Stimulated activated CD4-positive, alpha-beta T cell treated with anti-CD3 and anti-CD28 coated beads, Interleukin-4, amount 100 ng/mL, for 48 hours (primary cell): ENCODE data around the gene PROSER1.
"Not testable (repeated sequence)": the region's sequence is repeated elsewhere in the genome, so short reads cannot be mapped to it uniquely, and the experiment has no call there.

Experiments
- DNase-seq, 2 donors: peaks; one replicate each; pipeline ENCODE4 v3.0.0-alpha.2; 2020; ENCODE audit warnings: low read depth in 2 of 2

The PROSER1 gene

DNA sequence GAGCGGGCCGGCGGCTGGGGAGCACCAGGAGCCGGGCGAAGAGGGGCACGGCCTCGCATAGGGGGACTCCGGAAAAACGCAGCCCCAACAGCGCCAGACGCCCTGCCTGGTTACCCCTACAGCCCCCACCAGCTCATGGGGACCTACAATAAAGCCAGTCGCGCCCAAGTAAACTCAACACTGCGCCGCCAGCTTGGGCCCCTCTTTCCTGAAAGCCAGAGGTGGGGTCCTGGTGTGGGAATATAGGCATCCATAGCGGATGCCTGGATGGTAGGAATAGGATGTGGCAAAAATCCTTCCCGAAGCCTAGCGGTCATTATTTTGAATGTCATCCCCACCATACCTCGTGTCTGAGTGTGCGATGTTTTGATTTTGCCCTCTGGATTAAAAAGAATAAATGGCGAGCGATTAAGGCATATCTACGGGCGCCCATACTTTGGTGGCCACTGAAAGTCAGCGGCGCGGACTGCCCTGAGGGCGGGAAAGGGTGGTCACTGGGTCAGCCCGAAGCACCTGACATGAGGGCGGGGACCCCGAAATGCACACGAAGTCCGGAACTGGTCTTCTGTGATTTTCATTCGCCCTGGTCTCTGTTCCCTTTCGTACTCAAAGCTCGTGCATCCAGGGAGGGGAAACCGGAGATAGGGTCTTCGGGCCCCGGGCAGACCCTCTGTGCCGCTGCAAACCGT, at the start of gene PROSER1, which contains the start of gene NHLRC3:
Gene PROSER1 (minus strand): TSS at position 210 of the 689 bp plus-strand sequence. CDS start 847 bp downstream, outside the sequence.
Gene NHLRC3 (plus strand): TSS at position 577 of the 689 bp plus-strand sequence. CDS start 184 bp downstream, outside the sequence.
- peak; percentile 65 to 73 for DNase-seq

- not testable (repeated sequence) for DNase-seq
Observed at GRCh38 chr13:39086251-39086945, 48.5 kb upstream of the PROSER1 start.

- no peak for DNase-seq
Observed at GRCh38 chr13:39073983-39074382, 36.1 kb upstream of the PROSER1 start.

- DNase-seq = no peak
Observed at GRCh38 chr13:39072842-39073241, 35.0 kb upstream of the PROSER1 start.

DNA sequence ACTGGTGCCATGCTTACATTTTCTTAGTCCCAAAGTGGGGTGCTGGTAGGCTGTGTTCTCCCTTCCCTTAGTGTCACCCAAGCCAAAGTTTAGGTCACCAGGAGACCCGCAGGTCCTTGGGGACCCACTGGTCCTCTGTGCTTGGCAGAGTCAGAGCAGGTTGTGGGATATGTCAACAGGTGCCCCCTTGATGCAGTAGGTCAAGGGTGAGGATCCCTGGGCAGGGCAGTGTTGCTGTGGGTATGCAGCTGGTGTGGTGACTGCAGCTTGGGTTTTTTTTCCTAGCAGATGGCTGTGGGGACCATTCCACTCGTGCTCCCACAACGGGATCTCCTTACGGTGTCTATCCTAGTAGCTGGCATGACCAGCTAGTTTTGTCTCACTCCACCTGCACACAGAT, 24.1 kb upstream of the PROSER1 start:
- DNase-seq = no peak

DNA sequence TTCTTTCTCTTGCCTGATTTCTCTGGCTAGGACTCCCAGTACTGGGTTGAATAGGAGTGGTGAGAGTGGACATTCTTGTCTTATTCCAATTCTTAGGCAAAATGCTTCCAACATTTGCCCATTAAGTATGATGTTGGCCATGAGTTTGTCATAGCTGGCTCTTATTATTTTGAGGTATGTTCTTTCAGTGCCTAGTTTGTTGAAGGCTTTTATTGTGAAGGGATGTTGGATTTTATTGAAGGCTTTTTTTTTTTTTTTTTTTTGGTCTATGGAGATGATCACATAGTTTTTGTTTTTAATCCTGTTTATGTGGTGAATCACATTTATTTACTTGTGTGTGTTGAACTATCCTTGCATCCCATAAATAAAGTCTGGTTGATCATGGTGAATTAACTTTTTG, 20.2 kb upstream of the PROSER1 start:
- no peak for DNase-seq

DNA sequence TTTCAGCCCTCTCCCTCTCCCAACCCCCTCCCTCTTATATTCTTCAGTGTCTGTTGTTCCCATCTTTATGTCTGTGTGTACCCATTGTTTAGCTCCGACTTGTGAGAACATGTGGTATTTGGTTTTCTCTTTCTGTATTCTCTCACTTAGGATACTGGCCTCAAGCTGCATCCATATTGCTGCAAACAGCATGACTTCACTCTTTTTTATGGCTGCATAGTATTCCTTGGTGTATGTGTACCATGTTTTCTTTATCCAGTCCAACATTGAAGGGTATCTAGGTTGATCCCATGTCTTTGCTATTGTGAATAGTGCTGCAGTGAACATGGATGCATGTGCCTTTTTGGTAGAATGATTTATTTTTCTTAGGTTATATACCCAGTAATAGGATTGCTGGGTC, 18.1 kb upstream of the PROSER1 start:
- no peak for DNase-seq

- DNase-seq = no peak
Observed at GRCh38 chr13:39054112-39054511, 16.2 kb upstream of the PROSER1 start.

- no peak for DNase-seq
Observed at GRCh38 chr13:39052944-39053343, 15.1 kb upstream of the PROSER1 start.

GRCh38 chr13:39051157-39051556, 13.3 kb upstream of the PROSER1 start:
- DNase-seq = no peak

GRCh38 chr13:39049274-39049673, 11.4 kb upstream of the PROSER1 start:
- DNase-seq = no peak

DNA sequence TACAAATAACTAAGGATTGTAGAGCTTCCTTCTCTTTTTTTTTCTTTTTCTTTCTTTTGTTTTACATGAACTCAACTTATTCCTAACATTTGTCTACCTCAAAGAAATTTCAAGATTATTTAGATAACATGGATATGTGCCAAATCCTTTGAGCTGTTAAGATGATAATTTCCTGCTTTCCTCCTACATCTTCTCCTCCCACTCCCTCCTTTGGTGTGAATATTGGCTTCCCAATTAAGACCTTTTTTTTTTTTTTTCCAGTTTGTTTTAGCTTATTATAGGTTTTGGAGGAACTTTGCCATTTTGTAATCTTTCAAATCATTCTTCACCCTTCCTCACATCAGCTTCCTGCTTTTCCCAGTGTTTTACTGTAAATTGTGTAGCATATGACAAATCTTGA, 10.9 kb upstream of the PROSER1 start:
- DNase-seq = no peak

- DNase-seq = no peak
Observed at GRCh38 chr13:39047560-39047959, 9.7 kb upstream of the PROSER1 start.

GRCh38 chr13:39044536-39044935, 6.6 kb upstream of the PROSER1 start:
- DNase-seq = no peak

GRCh38 chr13:39040206-39040605, 2.3 kb upstream of the PROSER1 start:
- DNase-seq = no peak

DNA sequence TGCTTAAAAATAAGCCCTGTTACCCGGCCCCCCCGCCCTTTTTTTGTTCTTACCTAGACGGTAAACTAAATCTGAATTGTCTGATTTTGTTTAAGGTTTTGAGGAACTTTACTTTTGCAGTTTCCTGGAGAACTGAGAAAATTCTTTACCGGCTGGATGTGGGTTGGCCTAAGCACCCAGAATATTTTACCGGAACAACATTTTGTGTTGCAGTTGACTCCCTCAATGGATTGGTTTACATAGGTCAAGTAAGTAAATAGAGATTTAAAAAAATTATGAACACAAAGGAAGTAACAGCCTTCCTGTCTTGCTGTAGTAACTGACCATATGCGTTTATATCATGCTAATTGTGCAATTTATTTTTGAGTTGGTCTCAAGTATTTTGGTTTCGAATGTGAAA, 1.2 kb upstream of the PROSER1 start:
- no peak for DNase-seq

DNA sequence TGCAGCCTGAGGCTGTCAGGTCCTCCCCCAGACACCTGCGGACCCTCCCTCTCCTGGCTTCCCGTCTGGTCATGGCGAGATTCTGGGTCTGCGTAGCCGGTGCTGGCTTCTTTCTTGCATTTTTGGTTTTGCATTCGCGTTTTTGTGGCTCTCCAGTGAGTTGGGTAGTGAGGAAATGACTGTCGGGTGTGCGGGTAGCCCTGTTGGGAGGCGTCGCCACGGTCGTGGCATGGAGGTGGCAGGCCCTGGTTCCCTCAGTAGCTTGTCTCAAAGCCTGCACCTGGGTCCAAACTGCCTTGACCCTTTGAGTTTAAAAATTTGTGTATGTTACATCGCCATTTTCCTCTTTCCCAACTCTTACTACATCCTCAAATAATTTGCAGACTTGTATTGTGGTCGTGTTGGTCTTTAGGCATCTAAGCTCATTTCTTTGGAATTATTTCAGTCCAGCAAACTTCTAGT, 711 bp upstream of the PROSER1 start:
- DNase-seq = peak; percentile 30 to 48

DNA sequence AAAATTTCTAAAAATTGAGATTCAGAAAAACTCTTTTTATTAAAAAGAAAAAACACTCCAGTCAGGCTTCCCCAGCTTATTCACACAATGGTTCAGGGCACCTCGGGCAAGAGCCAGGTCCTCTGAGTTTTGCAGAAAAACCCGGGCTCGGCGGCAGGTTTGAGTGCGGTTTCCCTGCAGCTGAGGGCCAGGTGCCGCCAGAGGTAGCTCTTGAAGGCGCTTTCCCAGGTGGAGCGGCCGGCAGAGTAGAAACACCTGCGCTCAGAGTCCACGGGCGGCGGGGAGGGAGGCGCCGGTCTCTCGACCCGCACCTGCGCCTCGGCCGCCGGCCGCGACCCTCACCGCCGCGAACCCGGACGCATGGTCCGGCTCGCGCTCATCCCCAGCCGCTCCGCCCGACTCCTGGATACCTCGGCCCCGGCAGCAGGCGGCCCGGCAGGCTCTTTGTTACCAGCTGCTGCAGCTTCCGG, 444 bp downstream of the PROSER1 start:
- DNase-seq = no peak

- no peak for DNase-seq
Observed at GRCh38 chr13:39036212-39036611, 1.7 kb downstream of the PROSER1 start.

DNA sequence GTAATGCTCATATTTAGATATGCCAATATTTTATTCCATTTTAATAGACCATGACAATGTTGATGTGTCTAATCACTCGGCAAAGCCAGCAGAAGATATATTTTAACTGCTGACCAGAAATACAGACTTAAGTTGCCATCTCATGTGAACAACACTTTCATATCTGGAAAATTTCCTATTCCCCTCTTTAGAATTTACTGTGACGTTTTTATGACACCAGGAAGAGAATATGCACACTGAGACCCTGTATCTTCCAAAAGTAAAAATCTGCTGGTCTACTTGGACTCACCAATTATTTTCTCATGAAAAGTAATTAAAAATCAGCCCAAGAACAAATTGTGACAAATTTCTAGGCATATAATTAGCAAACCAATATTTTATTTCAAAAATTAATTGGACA, 2.1 kb downstream of the PROSER1 start:
- no peak for DNase-seq

DNA sequence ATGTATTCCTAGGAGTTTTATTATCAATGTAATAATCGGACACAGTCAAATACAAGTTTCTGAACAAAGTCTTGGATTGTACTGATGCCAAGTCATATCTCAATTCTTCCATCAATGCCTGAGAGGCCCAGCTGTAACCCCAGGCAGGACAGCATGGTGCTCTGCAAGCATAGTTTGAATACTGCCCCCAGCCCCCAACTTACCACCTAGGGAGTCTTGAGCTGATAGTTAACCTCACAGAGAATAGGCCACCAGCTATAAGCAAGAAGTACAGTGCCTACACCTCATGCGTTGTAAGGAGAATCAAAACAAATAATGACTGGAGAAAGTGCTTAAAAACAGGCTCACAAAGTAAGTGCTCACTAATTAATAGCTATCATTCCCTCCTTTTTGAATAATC, 2.7 kb downstream of the PROSER1 start:
- no peak for DNase-seq

DNA sequence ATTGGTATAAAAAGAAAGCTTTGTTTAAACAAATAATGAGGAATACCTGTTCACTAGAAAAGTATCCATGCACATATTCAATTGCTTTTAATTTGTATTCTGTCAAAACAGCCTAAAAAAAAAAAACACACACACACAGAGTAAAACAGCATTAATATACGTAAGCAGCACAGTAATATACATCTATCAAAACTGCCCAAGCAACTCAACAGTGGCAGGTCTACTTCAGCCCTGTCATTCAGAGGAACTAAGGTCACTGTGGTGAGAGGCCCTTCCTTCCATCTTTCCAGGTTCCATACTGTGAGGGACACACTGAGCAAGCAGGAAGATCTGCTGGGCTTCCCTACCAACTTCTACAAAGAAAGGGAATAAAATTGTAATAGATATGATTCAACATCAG, 3.8 kb downstream of the PROSER1 start:
- no peak for DNase-seq

- no peak for DNase-seq
Observed at GRCh38 chr13:39032150-39032549, 5.7 kb downstream of the PROSER1 start.
